Measurements from ENCODE around the gene CXXC4.

Gene CXXC4

GRCh38 chr4:104469794-104470193 lies 24.9 kb downstream of the CXXC4 start:
- TF ChIP-seq, protein P1, sequence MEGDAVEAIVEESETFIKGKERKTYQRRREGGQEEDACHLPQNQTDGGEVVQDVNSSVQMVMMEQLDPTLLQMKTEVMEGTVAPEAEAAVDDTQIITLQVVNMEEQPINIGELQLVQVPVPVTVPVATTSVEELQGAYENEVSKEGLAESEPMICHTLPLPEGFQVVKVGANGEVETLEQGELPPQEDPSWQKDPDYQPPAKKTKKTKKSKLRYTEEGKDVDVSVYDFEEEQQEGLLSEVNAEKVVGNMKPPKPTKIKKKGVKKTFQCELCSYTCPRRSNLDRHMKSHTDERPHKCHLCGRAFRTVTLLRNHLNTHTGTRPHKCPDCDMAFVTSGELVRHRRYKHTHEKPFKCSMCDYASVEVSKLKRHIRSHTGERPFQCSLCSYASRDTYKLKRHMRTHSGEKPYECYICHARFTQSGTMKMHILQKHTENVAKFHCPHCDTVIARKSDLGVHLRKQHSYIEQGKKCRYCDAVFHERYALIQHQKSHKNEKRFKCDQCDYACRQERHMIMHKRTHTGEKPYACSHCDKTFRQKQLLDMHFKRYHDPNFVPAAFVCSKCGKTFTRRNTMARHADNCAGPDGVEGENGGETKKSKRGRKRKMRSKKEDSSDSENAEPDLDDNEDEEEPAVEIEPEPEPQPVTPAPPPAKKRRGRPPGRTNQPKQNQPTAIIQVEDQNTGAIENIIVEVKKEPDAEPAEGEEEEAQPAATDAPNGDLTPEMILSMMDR (IDR thresholded peaks at IDR 0.05; ENCODE audit: low read depth, low read length): no peak
- DNase-seq (ENCODE audit: extremely low read depth, low read depth): no peak

GRCh38 chr4:104465619-104466018 lies 29.1 kb downstream of the CXXC4 start:
- TF ChIP-seq, protein P1 (IDR thresholded peaks at IDR 0.05; ENCODE audit: low read depth, low read length): no peak
- DNase-seq (ENCODE audit: extremely low read depth, low read depth): no peak

GRCh38 chr4:104465201-104465600 lies 29.5 kb downstream of the CXXC4 start:
- TF ChIP-seq, protein P1 (IDR thresholded peaks at IDR 0.05; ENCODE audit: low read depth, low read length): no peak
- no peak for DNase-seq (ENCODE audit: extremely low read depth, low read depth)

DNA sequence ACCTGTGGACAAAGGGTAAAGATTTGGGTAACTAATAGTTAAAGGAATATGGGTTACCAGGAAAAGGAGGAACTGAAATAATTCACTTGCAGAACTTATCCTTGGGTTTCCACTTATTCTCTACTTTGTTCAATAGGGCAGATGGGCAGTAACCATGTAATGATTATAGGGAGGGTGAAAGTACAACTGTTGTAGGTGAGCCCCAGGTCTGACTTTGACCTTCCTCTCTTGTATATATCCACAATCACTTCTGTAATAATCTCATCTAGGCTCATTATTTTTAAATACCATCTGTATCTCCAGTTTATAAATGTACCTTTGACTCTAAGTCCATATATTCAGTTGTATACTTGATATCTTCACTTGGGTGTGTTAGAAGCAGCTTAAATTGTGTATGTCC lies 32.1 kb downstream of the CXXC4 start:
- TF ChIP-seq, protein P1 (IDR thresholded peaks at IDR 0.05; ENCODE audit: low read depth, low read length): no peak
- no peak for DNase-seq (ENCODE audit: extremely low read depth, low read depth)

GRCh38 chr4:104457308-104457981 lies 37.2 kb downstream of the CXXC4 start:
- no peak for DNase-seq (ENCODE audit: extremely low read depth, low read depth)
- TF ChIP-seq, protein P1 (IDR thresholded peaks at IDR 0.05; ENCODE audit: low read depth, low read length): no peak

- TF ChIP-seq, protein P1 (IDR thresholded peaks at IDR 0.05; ENCODE audit: low read depth, low read length): no peak
- DNase-seq (ENCODE audit: extremely low read depth, low read depth): no peak
Measured at GRCh38 chr4:104451573-104451972, 43.1 kb downstream of the CXXC4 start.

GRCh38 chr4:104449537-104449936 lies 45.2 kb downstream of the CXXC4 start:
- TF ChIP-seq, protein P1 (IDR thresholded peaks at IDR 0.05; ENCODE audit: low read depth, low read length): no peak
- DNase-seq (ENCODE audit: extremely low read depth, low read depth): no peak

Data from AG09319 (cell line).